Right hindlimb (tissue), 1 donor: Measurements from ENCODE around the gene HNRNPU.

ENCODE experiments used
- DNase-seq: peaks from one replicate; pipeline ENCODE4 v3.0.0-alpha.2; 2018

HNRNPU gene

GRCh38 chr1:244864253-244865027 is at the start of gene HNRNPU:
Gene HNRNPU (minus strand): TSS chr1:244864543. CDS start chr1:244864307, 236 bp downstream.
- peak; percentile 97 for DNase-seq

GRCh38 chr1:244913806-244914205 is 49.5 kb upstream of the HNRNPU start:
- no peak for DNase-seq

GRCh38 chr1:244904119-244904518 is 39.8 kb upstream of the HNRNPU start:
- no peak for DNase-seq

GRCh38 chr1:244901400-244902015 is 37.2 kb upstream of the HNRNPU start:
- no peak for DNase-seq

GRCh38 chr1:244897476-244898254 is 33.3 kb upstream of the HNRNPU start:
- no peak for DNase-seq

GRCh38 chr1:244896550-244896949 is 32.2 kb upstream of the HNRNPU start:
- DNase-seq = no peak

GRCh38 chr1:244893836-244894235 is 29.5 kb upstream of the HNRNPU start:
- no peak for DNase-seq

GRCh38 chr1:244887281-244887680 is 22.9 kb upstream of the HNRNPU start:
- no peak for DNase-seq

GRCh38 chr1:244881552-244882280 is 17.4 kb upstream of the HNRNPU start:
- DNase-seq = no peak

GRCh38 chr1:244878681-244879080 is 14.3 kb upstream of the HNRNPU start:
- no peak for DNase-seq

- DNase-seq = no peak
Measured at GRCh38 chr1:244876228-244876910, 12.0 kb upstream of the HNRNPU start.

- no peak for DNase-seq
Measured at GRCh38 chr1:244874974-244875579, 10.7 kb upstream of the HNRNPU start.

- DNase-seq = no peak
Measured at GRCh38 chr1:244869950-244870349, 5.6 kb upstream of the HNRNPU start.

- DNase-seq = no peak
Measured at GRCh38 chr1:244869364-244869827, 5.1 kb upstream of the HNRNPU start.

GRCh38 chr1:244868484-244869363 is 4.4 kb upstream of the HNRNPU start:
- DNase-seq = no peak

GRCh38 chr1:244866355-244866754 is 2.0 kb upstream of the HNRNPU start:
- DNase-seq = no peak

- no peak for DNase-seq
Measured at GRCh38 chr1:244865820-244866219, 1.5 kb upstream of the HNRNPU start.

- DNase-seq = peak; percentile 75
Measured at GRCh38 chr1:244865028-244865371, 657 bp upstream of the HNRNPU start.

GRCh38 chr1:244863491-244864252 is 671 bp downstream of the HNRNPU start:
- DNase-seq = no peak
